Measurements from ENCODE around the gene TP53I11. TPM values are rescaled to one million over a fixed set of nuclear protein-coding genes. Genes with fewer than 3 reads are reported as not detected.

The TP53I11 gene
- polyA plus RNA-seq, 1 donor (not counting 4 experiments of a cell fraction or from before 2014, with no cell fraction given), result 21.4 TPM

DNA sequence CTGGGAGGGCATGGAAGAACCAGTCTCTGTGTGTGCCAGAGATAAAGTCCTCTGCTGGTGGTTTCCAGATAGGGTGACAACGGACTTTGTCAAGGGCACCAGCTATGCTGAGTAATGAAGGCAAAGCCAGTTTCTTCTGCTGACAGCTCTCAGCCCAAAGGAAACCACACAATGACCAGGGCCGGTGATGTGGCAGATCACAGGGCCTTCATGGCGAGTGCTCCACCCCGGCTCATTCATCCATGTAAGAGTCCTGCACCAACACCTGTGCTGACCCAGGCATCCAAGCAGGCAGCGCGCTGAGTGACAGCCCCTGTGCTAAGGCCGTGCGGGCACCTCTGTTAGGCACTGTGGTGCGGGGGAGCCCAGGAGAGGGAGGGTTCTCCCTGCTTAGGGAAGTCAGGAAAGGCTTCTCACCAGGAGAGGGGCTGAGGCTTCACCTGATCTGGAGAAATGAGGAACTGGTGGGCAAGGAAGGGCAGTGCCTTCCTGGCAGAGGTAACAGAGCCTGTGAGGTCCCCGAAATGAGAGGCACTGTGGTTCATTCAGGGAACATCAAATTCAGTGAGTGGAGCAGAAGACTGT lies 33.8 kb downstream of the TP53I11 start:
- Histone ChIP-seq H3K4me3 (ENCODE audit: control insufficient read depth in 2 of 3, extremely low read depth in 1 of 3, insufficient read depth in 2 of 3, low read depth in 1 of 3, low read length in 3 of 3) (no peak overlapping the region), H2AFZ (ENCODE audit: control insufficient read depth, low read length) (no peak overlapping the region), H3K4me1 (ENCODE audit: control insufficient read depth, extremely low read depth, insufficient read depth, low read length) (no peaks in the 10 kb centered on the region), H3K79me2 (ENCODE audit: control insufficient read depth, insufficient read depth, low read length) (no peaks in the 10 kb centered on the region), H3K9ac (ENCODE audit: control insufficient read depth, extremely low read depth, insufficient read depth, low read length) (no peak overlapping the region), H3K36me3 (ENCODE audit: control insufficient read depth in 2 of 2, extremely low read depth in 1 of 2, insufficient read depth in 2 of 2, low read length in 2 of 2) (no peaks in the 10 kb centered on the region), H3K9me1 (ENCODE audit: control insufficient read depth, extremely low read depth, insufficient read depth, low read length) (no peaks in the 10 kb centered on the region), H3K4me2 (ENCODE audit: control insufficient read depth, extremely low read depth, insufficient read depth, low read depth, low read length) (no peak overlapping the region), H3K27me3 (ENCODE audit: control insufficient read depth, extremely low read depth, insufficient read depth, low read length) (peaks cover 16% of the 10 kb centered on the region), H3K9me3 (ENCODE audit: control insufficient read depth, low read depth, low read length) (no peaks in the 10 kb centered on the region), H4K20me1 (ENCODE audit: control insufficient read depth, extremely low read depth, insufficient read depth, low read length) (no peaks in the 10 kb centered on the region), H3K27ac (ENCODE audit: control insufficient read depth, insufficient read depth, low read length) (no peak overlapping the region)
- no peak for FAIRE-seq
- dilution Hi-C loops (cut with MboI; ENCODE audit: extremely low pct_ligation_motif_present, low sequenced_read_pairs), result no loop called here
- TF ChIP-seq, protein P1, sequence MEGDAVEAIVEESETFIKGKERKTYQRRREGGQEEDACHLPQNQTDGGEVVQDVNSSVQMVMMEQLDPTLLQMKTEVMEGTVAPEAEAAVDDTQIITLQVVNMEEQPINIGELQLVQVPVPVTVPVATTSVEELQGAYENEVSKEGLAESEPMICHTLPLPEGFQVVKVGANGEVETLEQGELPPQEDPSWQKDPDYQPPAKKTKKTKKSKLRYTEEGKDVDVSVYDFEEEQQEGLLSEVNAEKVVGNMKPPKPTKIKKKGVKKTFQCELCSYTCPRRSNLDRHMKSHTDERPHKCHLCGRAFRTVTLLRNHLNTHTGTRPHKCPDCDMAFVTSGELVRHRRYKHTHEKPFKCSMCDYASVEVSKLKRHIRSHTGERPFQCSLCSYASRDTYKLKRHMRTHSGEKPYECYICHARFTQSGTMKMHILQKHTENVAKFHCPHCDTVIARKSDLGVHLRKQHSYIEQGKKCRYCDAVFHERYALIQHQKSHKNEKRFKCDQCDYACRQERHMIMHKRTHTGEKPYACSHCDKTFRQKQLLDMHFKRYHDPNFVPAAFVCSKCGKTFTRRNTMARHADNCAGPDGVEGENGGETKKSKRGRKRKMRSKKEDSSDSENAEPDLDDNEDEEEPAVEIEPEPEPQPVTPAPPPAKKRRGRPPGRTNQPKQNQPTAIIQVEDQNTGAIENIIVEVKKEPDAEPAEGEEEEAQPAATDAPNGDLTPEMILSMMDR (optimal IDR thresholded peaks at IDR 0.05 in 1 of 3, IDR thresholded peaks at IDR 0.05 in 1 of 3, conservative IDR thresholded peaks at IDR 0.05 in 1 of 3; ENCODE audit: extremely low read depth in 1 of 3, insufficient read depth in 2 of 3, low read length in 3 of 3), result no peak
- no peak for TF ChIP-seq EZH2 (IDR thresholded peaks at IDR 0.05; ENCODE audit: low read length)
- DNase-seq (ENCODE audit: low read depth, low spot score), result no peak

DNA sequence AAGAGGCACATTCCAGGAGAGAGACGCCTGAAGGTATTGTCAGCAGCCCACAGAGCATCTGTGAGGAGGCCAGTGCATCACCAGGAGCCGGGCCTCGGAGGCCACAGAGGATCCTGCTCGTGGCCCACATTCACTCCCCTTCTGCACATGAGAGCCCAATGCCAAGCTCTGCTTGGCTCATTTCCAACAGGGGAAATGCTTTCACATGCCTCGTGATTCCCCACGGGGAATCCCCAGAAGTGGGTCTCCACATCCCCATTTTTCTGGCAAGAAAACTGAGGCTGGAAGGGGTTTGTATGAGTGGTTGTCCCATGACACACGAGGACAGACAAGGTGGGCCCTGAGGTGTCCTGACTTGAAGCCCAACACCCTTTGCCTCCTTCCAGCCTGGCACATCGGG lies 34.4 kb downstream of the TP53I11 start:
- no peaks in the 10 kb centered on the region for H3K36me3 ChIP-seq (ENCODE audit: control insufficient read depth in 2 of 2, extremely low read depth in 1 of 2, insufficient read depth in 2 of 2, low read length in 2 of 2)
- dilution Hi-C loops (cut with MboI; ENCODE audit: extremely low pct_ligation_motif_present, low sequenced_read_pairs), result no loop called here
- H3K9me3 ChIP-seq (ENCODE audit: control insufficient read depth, low read depth, low read length), result no peaks in the 10 kb centered on the region
- H4K20me1 ChIP-seq (ENCODE audit: control insufficient read depth, extremely low read depth, insufficient read depth, low read length), result no peaks in the 10 kb centered on the region
- FAIRE-seq (no peak), DNase-seq (ENCODE audit: low read depth, low spot score) (no peak)
- H3K4me2 ChIP-seq (ENCODE audit: control insufficient read depth, extremely low read depth, insufficient read depth, low read depth, low read length), result no peak overlapping the region
- H3K79me2 ChIP-seq (ENCODE audit: control insufficient read depth, insufficient read depth, low read length), result no peaks in the 10 kb centered on the region
- TF ChIP-seq, protein P1 (optimal IDR thresholded peaks at IDR 0.05 in 1 of 3, IDR thresholded peaks at IDR 0.05 in 1 of 3, conservative IDR thresholded peaks at IDR 0.05 in 1 of 3; ENCODE audit: extremely low read depth in 1 of 3, insufficient read depth in 2 of 3, low read length in 3 of 3), result no peak
- H3K4me1 ChIP-seq (ENCODE audit: control insufficient read depth, extremely low read depth, insufficient read depth, low read length), result no peaks in the 10 kb centered on the region
- H3K27ac ChIP-seq (ENCODE audit: control insufficient read depth, insufficient read depth, low read length), result no peak overlapping the region
- no peak overlapping the region for H2AFZ ChIP-seq (ENCODE audit: control insufficient read depth, low read length)
- peaks cover 16% of the 10 kb centered on the region for H3K27me3 ChIP-seq (ENCODE audit: control insufficient read depth, extremely low read depth, insufficient read depth, low read length)
- no peak overlapping the region for H3K4me3 ChIP-seq (ENCODE audit: control insufficient read depth in 2 of 3, extremely low read depth in 1 of 3, insufficient read depth in 2 of 3, low read depth in 1 of 3, low read length in 3 of 3)
- H3K9ac ChIP-seq (ENCODE audit: control insufficient read depth, extremely low read depth, insufficient read depth, low read length), result no peak overlapping the region
- H3K9me1 ChIP-seq (ENCODE audit: control insufficient read depth, extremely low read depth, insufficient read depth, low read length), result no peaks in the 10 kb centered on the region

All from keratinocyte (primary cell).